HEK293 (cell line): ENCODE measurements around the gene CHIT1.

ENCODE experiments used
- CTCF ChIA-PET: fragments of 350-600 bp; formaldehyde crosslinking; extraction: SDS; loops from one replicate; lab custom pipeline; 2021; ENCODE audit warnings: antibody characterized with exemption; lab: Yijun Ruan, JAX
- POLR2A ChIA-PET: fragments of 300-600 bp; formaldehyde crosslinking; extraction: SDS; loops from one replicate; lab custom pipeline; 2020; ENCODE audit warnings: antibody characterized with exemption, inconsistent platforms; lab: Yijun Ruan, JAX
- H3K27ac ChIP-seq: fragments of 200-500 bp; sonication (Bioruptor generic); 2 replicates; pipeline ENCODE4 v1.5.1; 2014; ENCODE audit warnings: low read depth, low read length, control low read depth, inconsistent platforms; ENCODE audit errors: extremely low read depth
- H3K36me3 ChIP-seq, 2 experiments: fragments of 200-500 bp in 1 of 2; sonication (Bioruptor generic) in 1 of 2; 1 replicate in 1 of 2; 2 replicates in 1 of 2; pipeline ENCODE4 v1.5.1; 2014 to 2017; ENCODE audit warnings: inconsistent platforms in 2 of 2, low read length in 2 of 2; ENCODE audit not compliant: control insufficient read depth in 2 of 2, insufficient read depth in 1 of 2
- H3K4me1 ChIP-seq: fragments of 200-500 bp; sonication (Bioruptor generic); 2 replicates; pipeline ENCODE4 v1.5.1; 2014; ENCODE audit warnings: mild to moderate bottlenecking, low read length, inconsistent platforms; ENCODE audit not compliant: control insufficient read depth, insufficient read depth
- H3K4me3 ChIP-seq: 2 replicates; pipeline ENCODE4 v1.5.1; 2011; ENCODE audit warnings: low read depth, mild to moderate bottlenecking, control low read depth, low read length, moderate library complexity
- H3K9me3 ChIP-seq: fragments of 200-500 bp; sonication (Bioruptor generic); 2 replicates; pipeline ENCODE4 v1.5.1; 2014; ENCODE audit warnings: low read depth, low read length, inconsistent platforms; ENCODE audit not compliant: control insufficient read depth, insufficient read depth
- CTCF ChIP-seq: fragments of 450-650 bp; formaldehyde crosslinking; IDR thresholded peaks from 2 replicates; pipeline ENCODE4 v1.5.1; 2016; ENCODE audit warnings: missing biosample characterization, missing genetic modification characterization
- FEZF1 ChIP-seq: fragments of 450-650 bp; formaldehyde crosslinking; IDR thresholded peaks from 2 replicates; pipeline ENCODE4 v1.5.1; 2016; ENCODE audit warnings: missing biosample characterization, missing genetic modification characterization
- GLIS1 ChIP-seq: fragments of 450-650 bp; formaldehyde crosslinking; IDR thresholded peaks from 2 replicates; pipeline ENCODE4 v1.5.1; 2016; ENCODE audit warnings: missing biosample characterization, missing genetic modification characterization
- GLIS2 ChIP-seq: fragments of 450-650 bp; formaldehyde crosslinking; IDR thresholded peaks from 2 replicates; pipeline ENCODE4 v1.5.1; 2016; ENCODE audit warnings: missing biosample characterization, missing genetic modification characterization
- IKZF3 ChIP-seq: fragments of 450-650 bp; IDR thresholded peaks from 2 replicates; pipeline ENCODE4 v1.5.0; 2018; ENCODE audit warnings: missing biosample characterization, mild to moderate bottlenecking, missing genetic modification characterization, moderate library complexity
- SCRT2 ChIP-seq: fragments of 450-650 bp; formaldehyde crosslinking; IDR thresholded peaks from 2 replicates; pipeline ENCODE4 v1.5.1; 2016; ENCODE audit warnings: missing biosample characterization, missing genetic modification characterization
- ZFP69B ChIP-seq: fragments of 450-650 bp; formaldehyde crosslinking; IDR thresholded peaks from 2 replicates; pipeline ENCODE4 v1.5.1; 2016; ENCODE audit warnings: missing biosample characterization, missing genetic modification characterization
- ZNF10 ChIP-seq: fragments of 450-650 bp; formaldehyde crosslinking; IDR thresholded peaks from 2 replicates; pipeline ENCODE4 v1.5.1; 2017; ENCODE audit warnings: missing biosample characterization, missing genetic modification characterization
- ZNF19 ChIP-seq: fragments of 450-650 bp; formaldehyde crosslinking; IDR thresholded peaks from 2 replicates; pipeline ENCODE4; 2016; ENCODE audit warnings: missing biosample characterization, missing genetic modification characterization, low read depth
- ZNF416 ChIP-seq: fragments of 450-650 bp; formaldehyde crosslinking; IDR thresholded peaks from 2 replicates; pipeline ENCODE4 v1.5.1; 2016; ENCODE audit warnings: missing biosample characterization, missing genetic modification characterization
- ZNF600 ChIP-seq: fragments of 450-650 bp; formaldehyde crosslinking; IDR thresholded peaks from 2 replicates; pipeline ENCODE4 v1.5.1; 2016; ENCODE audit warnings: missing biosample characterization, missing genetic modification characterization
- ZSCAN16 ChIP-seq: fragments of 450-650 bp; formaldehyde crosslinking; IDR thresholded peaks from 2 replicates; pipeline ENCODE4 v1.5.1; 2016; ENCODE audit warnings: missing biosample characterization, missing genetic modification characterization
- TF ChIP-seq, protein P1 (sequence below): fragments of 450-650 bp; formaldehyde crosslinking; IDR thresholded peaks from 2 replicates; pipeline ENCODE4 v1.5.1; 2016; ENCODE audit warnings: missing biosample characterization, missing genetic modification characterization, borderline replicate concordance
- TF ChIP-seq, protein P2 (sequence below): fragments of 450-650 bp; formaldehyde crosslinking; IDR thresholded peaks from 2 replicates; pipeline ENCODE4 v1.5.1; 2016; ENCODE audit warnings: missing biosample characterization, missing genetic modification characterization
- TF ChIP-seq, protein P3 (sequence below): fragments of 450-650 bp; formaldehyde crosslinking; IDR thresholded peaks from 2 replicates; pipeline ENCODE4 v1.5.1; 2016; ENCODE audit warnings: missing biosample characterization, missing genetic modification characterization
- TF ChIP-seq, protein P4 (sequence below): fragments of 450-650 bp; formaldehyde crosslinking; IDR thresholded peaks from 2 replicates; pipeline ENCODE4 v1.5.1; 2016; ENCODE audit warnings: missing biosample characterization, missing genetic modification characterization

CHIT1 gene

GRCh38 chr1:203173011-203173555 is 56.4 kb downstream of the CHIT1 start:
- POLR2A ChIA-PET, result interaction anchor here (0.9 to 1.0 kb wide), 2 partner anchors 19 to 45 kb away, joined by 3 to 4 read pairs; no protein-coding TSS in a partner anchor
- H3K4me1 ChIP-seq, result no peaks in the 10 kb centered on the region; the same call in 1 of the 2 replicates
- no peak for TF ChIP-seq ZSCAN16
- TF ChIP-seq, protein P1, sequence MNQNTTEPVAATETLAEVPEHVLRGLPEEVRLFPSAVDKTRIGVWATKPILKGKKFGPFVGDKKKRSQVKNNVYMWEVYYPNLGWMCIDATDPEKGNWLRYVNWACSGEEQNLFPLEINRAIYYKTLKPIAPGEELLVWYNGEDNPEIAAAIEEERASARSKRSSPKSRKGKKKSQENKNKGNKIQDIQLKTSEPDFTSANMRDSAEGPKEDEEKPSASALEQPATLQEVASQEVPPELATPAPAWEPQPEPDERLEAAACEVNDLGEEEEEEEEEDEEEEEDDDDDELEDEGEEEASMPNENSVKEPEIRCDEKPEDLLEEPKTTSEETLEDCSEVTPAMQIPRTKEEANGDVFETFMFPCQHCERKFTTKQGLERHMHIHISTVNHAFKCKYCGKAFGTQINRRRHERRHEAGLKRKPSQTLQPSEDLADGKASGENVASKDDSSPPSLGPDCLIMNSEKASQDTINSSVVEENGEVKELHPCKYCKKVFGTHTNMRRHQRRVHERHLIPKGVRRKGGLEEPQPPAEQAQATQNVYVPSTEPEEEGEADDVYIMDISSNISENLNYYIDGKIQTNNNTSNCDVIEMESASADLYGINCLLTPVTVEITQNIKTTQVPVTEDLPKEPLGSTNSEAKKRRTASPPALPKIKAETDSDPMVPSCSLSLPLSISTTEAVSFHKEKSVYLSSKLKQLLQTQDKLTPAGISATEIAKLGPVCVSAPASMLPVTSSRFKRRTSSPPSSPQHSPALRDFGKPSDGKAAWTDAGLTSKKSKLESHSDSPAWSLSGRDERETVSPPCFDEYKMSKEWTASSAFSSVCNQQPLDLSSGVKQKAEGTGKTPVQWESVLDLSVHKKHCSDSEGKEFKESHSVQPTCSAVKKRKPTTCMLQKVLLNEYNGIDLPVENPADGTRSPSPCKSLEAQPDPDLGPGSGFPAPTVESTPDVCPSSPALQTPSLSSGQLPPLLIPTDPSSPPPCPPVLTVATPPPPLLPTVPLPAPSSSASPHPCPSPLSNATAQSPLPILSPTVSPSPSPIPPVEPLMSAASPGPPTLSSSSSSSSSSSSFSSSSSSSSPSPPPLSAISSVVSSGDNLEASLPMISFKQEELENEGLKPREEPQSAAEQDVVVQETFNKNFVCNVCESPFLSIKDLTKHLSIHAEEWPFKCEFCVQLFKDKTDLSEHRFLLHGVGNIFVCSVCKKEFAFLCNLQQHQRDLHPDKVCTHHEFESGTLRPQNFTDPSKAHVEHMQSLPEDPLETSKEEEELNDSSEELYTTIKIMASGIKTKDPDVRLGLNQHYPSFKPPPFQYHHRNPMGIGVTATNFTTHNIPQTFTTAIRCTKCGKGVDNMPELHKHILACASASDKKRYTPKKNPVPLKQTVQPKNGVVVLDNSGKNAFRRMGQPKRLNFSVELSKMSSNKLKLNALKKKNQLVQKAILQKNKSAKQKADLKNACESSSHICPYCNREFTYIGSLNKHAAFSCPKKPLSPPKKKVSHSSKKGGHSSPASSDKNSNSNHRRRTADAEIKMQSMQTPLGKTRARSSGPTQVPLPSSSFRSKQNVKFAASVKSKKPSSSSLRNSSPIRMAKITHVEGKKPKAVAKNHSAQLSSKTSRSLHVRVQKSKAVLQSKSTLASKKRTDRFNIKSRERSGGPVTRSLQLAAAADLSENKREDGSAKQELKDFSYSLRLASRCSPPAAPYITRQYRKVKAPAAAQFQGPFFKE (tag by site-specific recombination), result no peak
- 0 out of 2 replicates have a peak, but pooled peaks have one; percentile 0 for TF ChIP-seq GLIS2 (tag by site-specific recombination)
- no peak for TF ChIP-seq ZNF19 (tag by site-specific recombination)
- TF ChIP-seq, all 188 proteins: peak for 1

GRCh38 chr1:203172184-203173010 is 57.1 kb downstream of the CHIT1 start:
- ChIA-PET CTCF (interaction anchor here (0.5 to 7.5 kb wide), 50 partner anchors 8 to 1794 kb away, joined by 3 to 113 read pairs (median 6); partner anchors contain the start of gene ADORA1), POLR2A (interaction anchor here (0.9 kb wide), 1 partner anchor 18 kb away, joined by 4 read pairs; no protein-coding TSS in a partner anchor)
- Histone ChIP-seq H3K9me3 (no peaks in the 10 kb centered on the region), H3K4me3 (no peak overlapping the region), H3K4me1 (no peaks in the 10 kb centered on the region; the same call in 1 of the 2 replicates), H3K36me3 (no peaks in the 10 kb centered on the region), H3K27ac (no peak overlapping the region; the same call in 1 of the 2 replicates)
- TF ChIP-seq ZNF600 (tag by site-specific recombination) (peak; percentile 21; the same call in 1 of the 2 replicates), GLIS1 (tag by site-specific recombination) (peak; percentile 88), CTCF (peak; percentile 85), IKZF3 (tag by site-specific recombination) (peak; percentile 69), ZFP69B (tag by site-specific recombination) (peak; percentile 98), SCRT2 (0 out of 2 replicates have a peak, but pooled peaks have one; percentile 41), GLIS2 (tag by site-specific recombination) (0 out of 2 replicates have a peak, but pooled peaks have one; percentile 10), ZNF10 (tag by site-specific recombination) (peak; percentile 49; the same call in 1 of the 2 replicates), ZNF416 (tag by site-specific recombination) (no peak), FEZF1 (tag by site-specific recombination) (no peak)
- TF ChIP-seq, protein P2, sequence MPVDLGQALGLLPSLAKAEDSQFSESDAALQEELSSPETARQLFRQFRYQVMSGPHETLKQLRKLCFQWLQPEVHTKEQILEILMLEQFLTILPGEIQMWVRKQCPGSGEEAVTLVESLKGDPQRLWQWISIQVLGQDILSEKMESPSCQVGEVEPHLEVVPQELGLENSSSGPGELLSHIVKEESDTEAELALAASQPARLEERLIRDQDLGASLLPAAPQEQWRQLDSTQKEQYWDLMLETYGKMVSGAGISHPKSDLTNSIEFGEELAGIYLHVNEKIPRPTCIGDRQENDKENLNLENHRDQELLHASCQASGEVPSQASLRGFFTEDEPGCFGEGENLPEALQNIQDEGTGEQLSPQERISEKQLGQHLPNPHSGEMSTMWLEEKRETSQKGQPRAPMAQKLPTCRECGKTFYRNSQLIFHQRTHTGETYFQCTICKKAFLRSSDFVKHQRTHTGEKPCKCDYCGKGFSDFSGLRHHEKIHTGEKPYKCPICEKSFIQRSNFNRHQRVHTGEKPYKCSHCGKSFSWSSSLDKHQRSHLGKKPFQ (tag by site-specific recombination), result peak; percentile 78
- TF ChIP-seq, protein P3, sequence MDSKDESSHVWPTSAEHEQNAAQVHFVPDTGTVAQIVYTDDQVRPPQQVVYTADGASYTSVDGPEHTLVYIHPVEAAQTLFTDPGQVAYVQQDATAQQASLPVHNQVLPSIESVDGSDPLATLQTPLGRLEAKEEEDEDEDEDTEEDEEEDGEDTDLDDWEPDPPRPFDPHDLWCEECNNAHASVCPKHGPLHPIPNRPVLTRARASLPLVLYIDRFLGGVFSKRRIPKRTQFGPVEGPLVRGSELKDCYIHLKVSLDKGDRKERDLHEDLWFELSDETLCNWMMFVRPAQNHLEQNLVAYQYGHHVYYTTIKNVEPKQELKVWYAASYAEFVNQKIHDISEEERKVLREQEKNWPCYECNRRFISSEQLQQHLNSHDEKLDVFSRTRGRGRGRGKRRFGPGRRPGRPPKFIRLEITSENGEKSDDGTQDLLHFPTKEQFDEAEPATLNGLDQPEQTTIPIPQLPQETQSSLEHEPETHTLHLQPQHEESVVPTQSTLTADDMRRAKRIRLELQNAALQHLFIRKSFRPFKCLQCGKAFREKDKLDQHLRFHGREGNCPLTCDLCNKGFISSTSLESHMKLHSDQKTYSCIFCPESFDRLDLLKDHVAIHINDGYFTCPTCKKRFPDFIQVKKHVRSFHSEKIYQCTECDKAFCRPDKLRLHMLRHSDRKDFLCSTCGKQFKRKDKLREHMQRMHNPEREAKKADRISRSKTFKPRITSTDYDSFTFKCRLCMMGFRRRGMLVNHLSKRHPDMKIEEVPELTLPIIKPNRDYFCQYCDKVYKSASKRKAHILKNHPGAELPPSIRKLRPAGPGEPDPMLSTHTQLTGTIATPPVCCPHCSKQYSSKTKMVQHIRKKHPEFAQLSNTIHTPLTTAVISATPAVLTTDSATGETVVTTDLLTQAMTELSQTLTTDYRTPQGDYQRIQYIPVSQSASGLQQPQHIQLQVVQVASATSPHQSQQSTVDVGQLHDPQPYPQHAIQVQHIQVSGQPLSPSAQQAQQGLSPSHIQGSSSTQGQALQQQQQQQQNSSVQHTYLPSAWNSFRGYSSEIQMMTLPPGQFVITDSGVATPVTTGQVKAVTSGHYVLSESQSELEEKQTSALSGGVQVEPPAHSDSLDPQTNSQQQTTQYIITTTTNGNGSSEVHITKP, result peak; percentile 30; the same call in 1 of the 2 replicates
- TF ChIP-seq, protein P4, sequence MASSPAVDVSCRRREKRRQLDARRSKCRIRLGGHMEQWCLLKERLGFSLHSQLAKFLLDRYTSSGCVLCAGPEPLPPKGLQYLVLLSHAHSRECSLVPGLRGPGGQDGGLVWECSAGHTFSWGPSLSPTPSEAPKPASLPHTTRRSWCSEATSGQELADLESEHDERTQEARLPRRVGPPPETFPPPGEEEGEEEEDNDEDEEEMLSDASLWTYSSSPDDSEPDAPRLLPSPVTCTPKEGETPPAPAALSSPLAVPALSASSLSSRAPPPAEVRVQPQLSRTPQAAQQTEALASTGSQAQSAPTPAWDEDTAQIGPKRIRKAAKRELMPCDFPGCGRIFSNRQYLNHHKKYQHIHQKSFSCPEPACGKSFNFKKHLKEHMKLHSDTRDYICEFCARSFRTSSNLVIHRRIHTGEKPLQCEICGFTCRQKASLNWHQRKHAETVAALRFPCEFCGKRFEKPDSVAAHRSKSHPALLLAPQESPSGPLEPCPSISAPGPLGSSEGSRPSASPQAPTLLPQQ (tag by site-specific recombination), result peak; percentile 97

More at GRCh38 chr1:203173011-203173555, 56.4 kb downstream of the CHIT1 start:
- no peaks in the 10 kb centered on the region for H3K9me3 ChIP-seq
- H3K4me3 ChIP-seq, result no peak overlapping the region
- no peaks in the 10 kb centered on the region for H3K36me3 ChIP-seq
- CTCF ChIA-PET, result interaction anchor here (0.5 to 7.5 kb wide), 40 partner anchors 9 to 1793 kb away, joined by 3 to 113 read pairs (median 6); partner anchors contain the start of gene ADORA1
- H3K27ac ChIP-seq, result no peak overlapping the region; the same call in 1 of the 2 replicates
